HepG2 (cell line): ENCODE results near the gene BCORL1.

ENCODE experiments used
- CTCF ChIP-seq: sonication (generic); formaldehyde crosslinking; IDR thresholded peaks from 2 replicates; pipeline ENCODE4 v1.5.0; 2020; ENCODE audit warnings: mild to moderate bottlenecking, missing genetic modification reagents, moderate library complexity
- EHMT2 ChIP-seq: fragments of 200-600 bp; sonication (generic); IDR thresholded peaks from 2 replicates; pipeline ENCODE4 v1.7.0; 2017; ENCODE audit warnings: antibody characterized with exemption, low read depth, low read length, borderline replicate concordance
- GABPB1 ChIP-seq: IDR thresholded peaks from 2 replicates; pipeline ENCODE4 v1.6.1; 2016; ENCODE audit warnings: mild to moderate bottlenecking, missing genetic modification reagents, moderate library complexity, missing compliant biosample characterization
- KAT7 ChIP-seq: IDR thresholded peaks from 2 replicates; pipeline ENCODE4 v1.6.1; 2018; ENCODE audit warnings: borderline replicate concordance, missing compliant biosample characterization
- MAZ ChIP-seq, 2 experiments: sonication (generic) in 1 of 2; formaldehyde crosslinking in 1 of 2; IDR thresholded peaks; 2 replicates each; pipeline versions ENCODE4 v1.5.0 to v1.6.1; 2012 to 2020; ENCODE audit warnings: low read depth in 2 of 2, mild to moderate bottlenecking in 2 of 2, borderline replicate concordance in 1 of 2, improper control_type of control experiment in 1 of 2, low read length in 1 of 2, missing genetic modification reagents in 1 of 2, moderate library complexity in 1 of 2
- NFRKB ChIP-seq: fragments of 450-650 bp; IDR thresholded peaks from 2 replicates; pipeline ENCODE4 v1.6.1; 2017
- POLR2A ChIP-seq, 2 experiments: IDR thresholded peaks; 2 replicates each; pipeline ENCODE4 v1.6.1; 2011; ENCODE audit warnings: low read depth in 2 of 2, low read length in 2 of 2, mild to moderate bottlenecking in 1 of 2, moderate library complexity in 1 of 2; ENCODE audit not compliant: insufficient read depth in 1 of 2
- STAT6 ChIP-seq: sonication (generic); formaldehyde crosslinking; IDR thresholded peaks from 2 replicates; pipeline ENCODE4 v1.4.0; 2020; ENCODE audit warnings: missing genetic modification reagents, mild to moderate bottlenecking, borderline replicate concordance
- SUZ12 ChIP-seq: fragments of 150-350 bp; IDR thresholded peaks from 2 replicates; pipeline ENCODE4 v1.6.1; 2014; ENCODE audit warnings: low read depth, low read length
- TRIM24 ChIP-seq: sonication (generic); formaldehyde crosslinking; IDR thresholded peaks from 2 replicates; pipeline ENCODE4 v1.8.0; 2022; ENCODE audit warnings: mild to moderate bottlenecking, missing genetic modification reagents
- ZNF224 ChIP-seq: sonication (generic); formaldehyde crosslinking; IDR thresholded peaks from 2 replicates; pipeline ENCODE4 v1.5.0; 2020; ENCODE audit warnings: mild to moderate bottlenecking, missing genetic modification reagents
- ZNF572 ChIP-seq: sonication (generic); formaldehyde crosslinking; IDR thresholded peaks from 2 replicates; pipeline ENCODE4 v1.5.1; 2020; ENCODE audit warnings: mild to moderate bottlenecking, missing genetic modification reagents

- TF ChIP-seq POLR2A (IDR thresholded peaks at IDR 0.05; ENCODE audit: insufficient read depth in 1 of 2, low read depth in 2 of 2, low read length in 2 of 2): no peak
- no peak for TF ChIP-seq ZNF572 (CRISPR knock-in tag)
- no peak for TF ChIP-seq STAT6 (CRISPR knock-in tag)
- TF ChIP-seq GABPB1 (CRISPR knock-in tag): no peak
- no peak for TF ChIP-seq CTCF
- TF ChIP-seq EHMT2: no peak
- no peak for TF ChIP-seq ZNF224 (CRISPR knock-in tag)
- no peak for TF ChIP-seq NFRKB
- TF ChIP-seq TRIM24: no peak
- TF ChIP-seq SUZ12: no peak
- TF ChIP-seq MAZ (IDR thresholded peaks at IDR 0.05; ENCODE audit: borderline replicate concordance, low read depth, low read length): no peak
- no peak for TF ChIP-seq MAZ (CRISPR knock-in tag; IDR thresholded peaks at IDR 0.05; ENCODE audit: low read depth)
- TF ChIP-seq KAT7 (CRISPR knock-in tag): no peak
Measured at GRCh38 chrX:129983575-129984110, 1.2 kb downstream of the BCORL1 start.
